HepG2 (cell line): ENCODE results near the gene DQX1. TPM values are rescaled to one million over a fixed set of nuclear protein-coding genes. Genes with fewer than 3 reads are reported as not detected.

Experiments
- HNRNPUL1 ChIP-seq: fragments of 200-400 bp; formaldehyde crosslinking; IDR thresholded peaks from 2 replicates; pipeline ENCODE4 v1.6.1; 2017; ENCODE audit warnings: low read depth, mild to moderate bottlenecking, low read length, moderate library complexity
- KDM5A ChIP-seq: fragments of 200-600 bp; sonication (generic); IDR thresholded peaks from 2 replicates; pipeline ENCODE4 v1.7.0; 2018; ENCODE audit warnings: antibody characterized with exemption, mild to moderate bottlenecking, low read length, borderline replicate concordance
- KLF13 ChIP-seq: sonication (generic); formaldehyde crosslinking; IDR thresholded peaks from 2 replicates; pipeline ENCODE4 v1.4.0; 2020; ENCODE audit warnings: mild to moderate bottlenecking, missing genetic modification reagents
- MED8 ChIP-seq: sonication (generic); formaldehyde crosslinking; IDR thresholded peaks from 2 replicates; pipeline ENCODE4 v1.8.1; 2023; ENCODE audit warnings: mild to moderate bottlenecking, missing genetic modification reagents; ENCODE audit not compliant: insufficient replicate concordance
- NFKB2 ChIP-seq: sonication (generic); formaldehyde crosslinking; IDR thresholded peaks from 2 replicates; pipeline ENCODE4 v1.4.0; 2020; ENCODE audit warnings: missing genetic modification reagents, borderline replicate concordance
- NKX3-1 ChIP-seq: sonication (generic); formaldehyde crosslinking; IDR thresholded peaks from 2 replicates; pipeline ENCODE4 v1.5.0; 2020; ENCODE audit warnings: missing genetic modification reagents
- NR2F1 ChIP-seq, 2 experiments: fragments of 450-650 bp in 1 of 2; formaldehyde crosslinking in 1 of 2; IDR thresholded peaks; 2 replicates each; pipeline versions ENCODE4 v1.5.0 to v1.6.1; 2016 to 2020; ENCODE audit warnings: mild to moderate bottlenecking in 1 of 2, missing compliant biosample characterization in 1 of 2, missing genetic modification reagents in 1 of 2, moderate library complexity in 1 of 2
- NRL ChIP-seq: sonication (generic); formaldehyde crosslinking; IDR thresholded peaks from 2 replicates; pipeline ENCODE4 v1.5.0; 2020; ENCODE audit warnings: missing genetic modification reagents, mild to moderate bottlenecking, moderate library complexity, borderline replicate concordance
- PAWR ChIP-seq: sonication (generic); formaldehyde crosslinking; IDR thresholded peaks from 2 replicates; pipeline ENCODE4 v1.4.0; 2020; ENCODE audit warnings: missing genetic modification reagents, mild to moderate bottlenecking, borderline replicate concordance
- POLR2AphosphoS2 ChIP-seq: IDR thresholded peaks from 2 replicates; pipeline ENCODE4 v1.6.1; 2011; ENCODE audit warnings: low read depth, low read length, improper control_type of control experiment
- SETDB1 ChIP-seq: sonication (generic); formaldehyde crosslinking; IDR thresholded peaks from 2 replicates; pipeline ENCODE4 v1.5.1; 2020; ENCODE audit warnings: missing genetic modification reagents, mild to moderate bottlenecking, borderline replicate concordance
- SIX1 ChIP-seq: sonication (generic); formaldehyde crosslinking; IDR thresholded peaks from 2 replicates; pipeline ENCODE4 v1.4.0; 2020; ENCODE audit warnings: missing genetic modification reagents, borderline replicate concordance
- TBX2 ChIP-seq: sonication (generic); formaldehyde crosslinking; IDR thresholded peaks from 2 replicates; pipeline ENCODE4 v1.5.0; 2020; ENCODE audit warnings: missing genetic modification reagents, mild to moderate bottlenecking, borderline replicate concordance
- ZBTB21 ChIP-seq: sonication (generic); formaldehyde crosslinking; IDR thresholded peaks from 2 replicates; pipeline ENCODE4 v1.4.0; 2020; ENCODE audit warnings: missing genetic modification reagents
- ZNF24 ChIP-seq: fragments of 450-650 bp; IDR thresholded peaks from 2 replicates; pipeline ENCODE4 v1.6.1; 2017; ENCODE audit warnings: antibody characterized with exemption, mild to moderate bottlenecking
- ZNF432 ChIP-seq: sonication (generic); formaldehyde crosslinking; IDR thresholded peaks from 2 replicates; pipeline ENCODE4 v1.5.0; 2020; ENCODE audit warnings: missing genetic modification reagents, mild to moderate bottlenecking, borderline replicate concordance
- polyA plus RNA-seq, 8 experiments: library from polyadenylated mRNA; depleted of rRNA in 3 of 8; stranded (reverse) in 7 of 8; unstranded in 1 of 8; fragments of >200 nt; fragmentation: Illumina TruSeq in 4 of 8; extraction: Trizol in 4 of 8; gene quantifications; 2 replicates each; pipeline versions ENCODE4 v1.2.1 to v1.2.3, GENCODE V29; 2011 to 2016; ENCODE audit warnings: low read depth in 4 of 8, missing spikeins in 1 of 8, mixed read lengths in 1 of 8; ENCODE audit not compliant: insufficient read depth in 1 of 8
- total RNA-seq, 5 experiments: library from RNA; depleted of rRNA; stranded (reverse); fragments of >200 nt; fragmentation: Illumina TruSeq; extraction: Trizol; gene quantifications; 2 replicates each; pipeline ENCODE4 v1.2.3, GENCODE V29; 2016; ENCODE audit warnings: low read depth in 1 of 5
- TF ChIP-seq, protein P1 (sequence below): sonication (generic); formaldehyde crosslinking; IDR thresholded peaks from 2 replicates; pipeline ENCODE4 v1.8.0; 2022; ENCODE audit warnings: mild to moderate bottlenecking, missing genetic modification reagents; ENCODE audit not compliant: insufficient replicate concordance
- TF ChIP-seq, protein P2 (sequence below): IDR thresholded peaks from 2 replicates; pipeline ENCODE4 v1.6.1; 2018; ENCODE audit warnings: missing genetic modification reagents, mild to moderate bottlenecking, missing compliant biosample characterization
- TF ChIP-seq, protein P3 (sequence below): sonication (generic); formaldehyde crosslinking; IDR thresholded peaks from 2 replicates; pipeline ENCODE4 v1.8.0; 2022; ENCODE audit warnings: missing genetic modification reagents, mild to moderate bottlenecking, borderline replicate concordance
- TF ChIP-seq, protein P4 (sequence below): sonication (generic); formaldehyde crosslinking; IDR thresholded peaks from 2 replicates; pipeline ENCODE4 v1.5.1; 2020; ENCODE audit warnings: mild to moderate bottlenecking, missing genetic modification reagents, moderate library complexity

DQX1 gene
- total and polyA plus RNA-seq, 2 of the 13 experiments (the other 11 are each of a cell fraction or from before 2014, with no cell fraction given) = 27.6 to 89.8 TPM

DNA sequence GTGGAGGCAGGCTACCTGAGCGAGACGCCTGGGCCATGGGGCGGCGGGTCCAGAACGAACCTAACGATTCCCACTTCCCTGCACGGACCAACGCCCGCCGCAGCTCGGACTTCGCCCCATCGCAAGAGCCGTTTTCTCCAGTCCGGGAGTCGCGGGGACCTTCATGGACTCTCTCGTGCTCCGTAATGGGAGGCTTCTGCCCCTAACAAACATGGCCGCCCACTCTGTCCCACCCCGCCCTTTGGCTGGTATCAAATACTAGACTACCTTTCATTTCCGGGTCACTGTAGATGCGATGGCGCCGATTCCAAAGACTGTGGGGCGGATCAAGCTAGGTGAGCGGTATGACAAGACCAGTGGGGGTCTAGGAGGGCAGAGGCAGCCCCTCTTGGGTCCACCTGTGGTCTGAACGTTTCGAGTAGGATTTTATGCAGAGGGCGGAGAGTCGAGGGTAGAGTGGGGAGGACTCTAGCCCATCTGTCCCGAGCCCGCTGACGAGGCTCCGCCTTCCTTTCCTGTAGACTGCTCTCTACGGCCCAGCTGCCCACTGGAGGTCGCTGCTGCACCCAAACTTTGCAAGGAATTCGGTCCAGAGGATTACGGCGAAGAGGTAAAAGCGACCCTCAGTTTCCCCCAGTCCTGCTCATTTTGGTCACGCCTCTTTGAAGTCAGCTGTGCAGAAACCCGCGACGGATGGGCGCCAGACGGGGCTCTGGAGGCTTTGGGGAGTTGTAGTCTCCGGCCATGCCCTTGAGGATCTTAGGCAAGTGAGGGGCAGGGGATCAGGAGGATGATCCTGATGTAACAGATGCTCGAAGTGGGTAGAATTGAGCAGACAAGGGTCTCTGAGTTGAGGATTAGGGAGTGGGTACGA is 43.0 kb downstream of the DQX1 start, which contains the start of the genes CCDC142 and TTC31 (continued):
- TF ChIP-seq, protein P1, sequence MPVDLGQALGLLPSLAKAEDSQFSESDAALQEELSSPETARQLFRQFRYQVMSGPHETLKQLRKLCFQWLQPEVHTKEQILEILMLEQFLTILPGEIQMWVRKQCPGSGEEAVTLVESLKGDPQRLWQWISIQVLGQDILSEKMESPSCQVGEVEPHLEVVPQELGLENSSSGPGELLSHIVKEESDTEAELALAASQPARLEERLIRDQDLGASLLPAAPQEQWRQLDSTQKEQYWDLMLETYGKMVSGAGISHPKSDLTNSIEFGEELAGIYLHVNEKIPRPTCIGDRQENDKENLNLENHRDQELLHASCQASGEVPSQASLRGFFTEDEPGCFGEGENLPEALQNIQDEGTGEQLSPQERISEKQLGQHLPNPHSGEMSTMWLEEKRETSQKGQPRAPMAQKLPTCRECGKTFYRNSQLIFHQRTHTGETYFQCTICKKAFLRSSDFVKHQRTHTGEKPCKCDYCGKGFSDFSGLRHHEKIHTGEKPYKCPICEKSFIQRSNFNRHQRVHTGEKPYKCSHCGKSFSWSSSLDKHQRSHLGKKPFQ (CRISPR knock-in tag) = peak; percentile 37
- TF ChIP-seq NKX3-1 (CRISPR knock-in tag) (0 out of 2 replicates have a peak, but pooled peaks have one; percentile 73), POLR2AphosphoS2 (no peak), NR2F1 (CRISPR knock-in tag; IDR thresholded peaks at IDR 0.05) (no peak), TBX2 (peak; percentile 30; the same call in 1 of the 2 replicates), KDM5A (peak; percentile 99), ZNF24 (no peak), SIX1 (CRISPR knock-in tag) (peak; percentile 92), ZBTB21 (CRISPR knock-in tag) (no peak; the same call in 1 of the 2 replicates), ZNF432 (CRISPR knock-in tag) (no peak), NFKB2 (CRISPR knock-in tag) (peak; percentile 92; the same call in 1 of the 2 replicates), SETDB1 (CRISPR knock-in tag) (no peak), MED8 (CRISPR knock-in tag) (peak; percentile 91), NRL (CRISPR knock-in tag) (no peak; the same call in 1 of the 2 replicates), KLF13 (CRISPR knock-in tag) (no peak), PAWR (CRISPR knock-in tag) (no peak), HNRNPUL1 (no peak)
- TF ChIP-seq, protein P2, sequence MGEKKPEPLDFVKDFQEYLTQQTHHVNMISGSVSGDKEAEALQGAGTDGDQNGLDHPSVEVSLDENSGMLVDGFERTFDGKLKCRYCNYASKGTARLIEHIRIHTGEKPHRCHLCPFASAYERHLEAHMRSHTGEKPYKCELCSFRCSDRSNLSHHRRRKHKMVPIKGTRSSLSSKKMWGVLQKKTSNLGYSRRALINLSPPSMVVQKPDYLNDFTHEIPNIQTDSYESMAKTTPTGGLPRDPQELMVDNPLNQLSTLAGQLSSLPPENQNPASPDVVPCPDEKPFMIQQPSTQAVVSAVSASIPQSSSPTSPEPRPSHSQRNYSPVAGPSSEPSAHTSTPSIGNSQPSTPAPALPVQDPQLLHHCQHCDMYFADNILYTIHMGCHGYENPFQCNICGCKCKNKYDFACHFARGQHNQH (CRISPR knock-in tag) = peak; percentile 90
- TF ChIP-seq, protein P3, sequence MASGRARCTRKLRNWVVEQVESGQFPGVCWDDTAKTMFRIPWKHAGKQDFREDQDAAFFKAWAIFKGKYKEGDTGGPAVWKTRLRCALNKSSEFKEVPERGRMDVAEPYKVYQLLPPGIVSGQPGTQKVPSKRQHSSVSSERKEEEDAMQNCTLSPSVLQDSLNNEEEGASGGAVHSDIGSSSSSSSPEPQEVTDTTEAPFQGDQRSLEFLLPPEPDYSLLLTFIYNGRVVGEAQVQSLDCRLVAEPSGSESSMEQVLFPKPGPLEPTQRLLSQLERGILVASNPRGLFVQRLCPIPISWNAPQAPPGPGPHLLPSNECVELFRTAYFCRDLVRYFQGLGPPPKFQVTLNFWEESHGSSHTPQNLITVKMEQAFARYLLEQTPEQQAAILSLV (CRISPR knock-in tag) = no peak; the same call in 1 of the 2 replicates
- TF ChIP-seq, protein P4, sequence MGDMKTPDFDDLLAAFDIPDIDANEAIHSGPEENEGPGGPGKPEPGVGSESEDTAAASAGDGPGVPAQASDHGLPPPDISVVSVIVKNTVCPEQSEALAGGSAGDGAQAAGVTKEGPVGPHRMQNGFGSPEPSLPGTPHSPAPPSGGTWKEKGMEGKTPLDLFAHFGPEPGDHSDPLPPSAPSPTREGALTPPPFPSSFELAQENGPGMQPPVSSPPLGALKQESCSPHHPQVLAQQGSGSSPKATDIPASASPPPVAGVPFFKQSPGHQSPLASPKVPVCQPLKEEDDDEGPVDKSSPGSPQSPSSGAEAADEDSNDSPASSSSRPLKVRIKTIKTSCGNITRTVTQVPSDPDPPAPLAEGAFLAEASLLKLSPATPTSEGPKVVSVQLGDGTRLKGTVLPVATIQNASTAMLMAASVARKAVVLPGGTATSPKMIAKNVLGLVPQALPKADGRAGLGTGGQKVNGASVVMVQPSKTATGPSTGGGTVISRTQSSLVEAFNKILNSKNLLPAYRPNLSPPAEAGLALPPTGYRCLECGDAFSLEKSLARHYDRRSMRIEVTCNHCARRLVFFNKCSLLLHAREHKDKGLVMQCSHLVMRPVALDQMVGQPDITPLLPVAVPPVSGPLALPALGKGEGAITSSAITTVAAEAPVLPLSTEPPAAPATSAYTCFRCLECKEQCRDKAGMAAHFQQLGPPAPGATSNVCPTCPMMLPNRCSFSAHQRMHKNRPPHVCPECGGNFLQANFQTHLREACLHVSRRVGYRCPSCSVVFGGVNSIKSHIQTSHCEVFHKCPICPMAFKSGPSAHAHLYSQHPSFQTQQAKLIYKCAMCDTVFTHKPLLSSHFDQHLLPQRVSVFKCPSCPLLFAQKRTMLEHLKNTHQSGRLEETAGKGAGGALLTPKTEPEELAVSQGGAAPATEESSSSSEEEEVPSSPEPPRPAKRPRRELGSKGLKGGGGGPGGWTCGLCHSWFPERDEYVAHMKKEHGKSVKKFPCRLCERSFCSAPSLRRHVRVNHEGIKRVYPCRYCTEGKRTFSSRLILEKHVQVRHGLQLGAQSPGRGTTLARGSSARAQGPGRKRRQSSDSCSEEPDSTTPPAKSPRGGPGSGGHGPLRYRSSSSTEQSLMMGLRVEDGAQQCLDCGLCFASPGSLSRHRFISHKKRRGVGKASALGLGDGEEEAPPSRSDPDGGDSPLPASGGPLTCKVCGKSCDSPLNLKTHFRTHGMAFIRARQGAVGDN (CRISPR knock-in tag) = peak; percentile 78
